H1 (cell line): ENCODE results near the gene TPRKB. TPM values are rescaled to one million over a fixed set of nuclear protein-coding genes. Genes with fewer than 3 reads are reported as not detected.

Experiments
- CTCF ChIA-PET: fragments of 300-600 bp; sonication (Branson Sonifier 250); formaldehyde crosslinking; loops from one replicate; lab custom pipeline; 2021; ENCODE audit not compliant: partially characterized antibody; lab: Charles Lee
- POLR2A ChIA-PET: fragments of 300-600 bp; sonication (Branson Sonifier 250); formaldehyde crosslinking; loops from one replicate; lab custom pipeline; 2021; ENCODE audit warnings: inconsistent platforms; ENCODE audit not compliant: partially characterized antibody; lab: Charles Lee
- DNase-seq, 2 experiments: peaks; one replicate each; pipeline versions ENCODE4 v3.0.0 to v3.0.0-alpha.2; 2010 to 2022; ENCODE audit warnings: low spot score in 2 of 2, low read depth in 1 of 2, mixed read lengths in 1 of 2
- FAIRE-seq: peaks from 2 replicates; lab custom pipeline; 2011; peaks lifted over from hg19 to GRCh38; lab: Jason Lieb, UNC
- H2AFZ ChIP-seq: 2 replicates; pipeline ENCODE4 v1.8.1; 2012; ENCODE audit warnings: low read length, inconsistent platforms
- H2AK5ac ChIP-seq: 2 replicates; pipeline ENCODE4 v1.6.1; 2013; ENCODE audit warnings: low read depth, low read length
- H2BK120ac ChIP-seq: replicated peaks from 2 replicates; pipeline ENCODE3; 2013; ENCODE audit warnings: low read depth, low read length, inconsistent platforms
- H2BK12ac ChIP-seq: 2 replicates; pipeline ENCODE4 v1.6.1; 2013; ENCODE audit warnings: low read depth, low read length
- H2BK15ac ChIP-seq: 2 replicates; pipeline ENCODE4 v1.6.1; 2013; ENCODE audit warnings: low read length
- H2BK20ac ChIP-seq: 2 replicates; pipeline ENCODE4 v1.6.1; 2013; ENCODE audit warnings: low read length
- H2BK5ac ChIP-seq: 2 replicates; pipeline ENCODE4 v1.6.1; 2013; ENCODE audit warnings: low read depth, low read length
- H3K14ac ChIP-seq: 2 replicates; pipeline ENCODE4 v1.6.1; 2013; ENCODE audit warnings: inconsistent platforms; ENCODE audit not compliant: insufficient read length
- H3K18ac ChIP-seq: 2 replicates; pipeline ENCODE4 v1.6.1; 2013; ENCODE audit warnings: low read length; ENCODE audit errors: extremely low read depth
- H3K23ac ChIP-seq: 2 replicates; pipeline ENCODE4 v1.6.1; 2013; ENCODE audit warnings: inconsistent platforms; ENCODE audit not compliant: insufficient read length
- H3K23me2 ChIP-seq: 2 replicates; pipeline ENCODE4 v1.6.1; 2013; ENCODE audit warnings: low read depth, low read length
- H3K27ac ChIP-seq: 2 replicates; pipeline ENCODE4 v1.6.1; 2011; ENCODE audit warnings: low read depth, low read length, inconsistent platforms
- H3K27me3 ChIP-seq, 4 experiments: replicated peaks in 1 of 4; 1 replicate in 1 of 4; 2 replicates in 3 of 4; pipeline versions ENCODE4 v1.6.1 to v1.8.1; 2011 to 2013; ENCODE audit warnings: low read length in 3 of 4, mild to moderate bottlenecking in 3 of 4, inconsistent platforms in 2 of 4, mixed read lengths in 2 of 4, moderate library complexity in 1 of 4; ENCODE audit not compliant: control insufficient read depth in 3 of 4, insufficient read depth in 3 of 4; ENCODE audit errors: extremely low read depth in 1 of 4
- H3K36me3 ChIP-seq, 4 experiments: 2 replicates each; pipeline versions ENCODE4 v1.6.1 to v1.8.1; 2011 to 2013; ENCODE audit warnings: mild to moderate bottlenecking in 4 of 4, low read length in 3 of 4, moderate library complexity in 2 of 4, control low read depth in 1 of 4, inconsistent platforms in 1 of 4; ENCODE audit not compliant: insufficient read depth in 4 of 4, control insufficient read depth in 2 of 4
- H3K4ac ChIP-seq: replicated peaks from 2 replicates; pipeline ENCODE3; 2013; ENCODE audit warnings: low read length, low read depth, mixed read lengths, inconsistent platforms; ENCODE audit not compliant: insufficient read length
- H3K4me1 ChIP-seq, 4 experiments: replicated peaks in 1 of 4; 1 replicate in 1 of 4; 2 replicates in 3 of 4; pipeline versions ENCODE4 v1.6.1 to v1.8.1; 2011 to 2013; ENCODE audit warnings: low read length in 3 of 4, inconsistent platforms in 2 of 4, mixed read lengths in 1 of 4; ENCODE audit not compliant: insufficient read depth in 4 of 4, control insufficient read depth in 3 of 4
- H3K4me2 ChIP-seq, 2 experiments: 2 replicates each; pipeline versions ENCODE4 v1.6.1 to v1.8.1; 2011 to 2013; ENCODE audit warnings: low read depth in 2 of 2, low read length in 2 of 2, control low read depth in 1 of 2, inconsistent platforms in 1 of 2, mild to moderate bottlenecking in 1 of 2; ENCODE audit not compliant: insufficient read depth in 1 of 2
- H3K4me3 ChIP-seq, 4 experiments: fragments of 200-600, 300-600 bp in 1 of 4; sonication (generic), shearing (Covaris generic), sonication (Bioruptor Twin) in 1 of 4; 2 replicates each; pipeline versions ENCODE4 v1.5.1 to v1.8.1; 2011 to 2016; ENCODE audit warnings: low read length in 4 of 4, low read depth in 3 of 4, control low read depth in 2 of 4, inconsistent platforms in 2 of 4, mild to moderate bottlenecking in 2 of 4, mixed read lengths in 1 of 4, moderate library complexity in 1 of 4; ENCODE audit not compliant: insufficient read depth in 2 of 4; ENCODE audit errors: extremely low read depth in 1 of 4
- H3K56ac ChIP-seq: replicated peaks from 2 replicates; pipeline ENCODE3; 2013; ENCODE audit warnings: low read depth, mild to moderate bottlenecking, mixed read lengths, low read length, inconsistent platforms; ENCODE audit not compliant: insufficient read length
- H3K79me1 ChIP-seq: 2 replicates; pipeline ENCODE4 v1.6.1; 2013; ENCODE audit warnings: low read depth, low read length, control low read depth
- H3K79me2 ChIP-seq, 2 experiments: 2 replicates each; pipeline versions ENCODE4 v1.6.1 to v1.8.1; 2012 to 2013; ENCODE audit warnings: low read length in 2 of 2, mild to moderate bottlenecking in 2 of 2, inconsistent platforms in 1 of 2; ENCODE audit not compliant: insufficient read depth in 2 of 2, control insufficient read depth in 1 of 2
- H3K9ac ChIP-seq, 4 experiments: replicated peaks in 1 of 4; 1 replicate in 1 of 4; 2 replicates in 3 of 4; pipeline versions ENCODE4 v1.6.1 to v1.8.1; 2011 to 2013; ENCODE audit warnings: low read depth in 3 of 4, low read length in 3 of 4, control low read depth in 2 of 4, mild to moderate bottlenecking in 2 of 4, moderate library complexity in 2 of 4, inconsistent platforms in 1 of 4; ENCODE audit errors: extremely low read depth in 1 of 4
- H3K9me3 ChIP-seq, 2 experiments: 2 replicates each; pipeline versions ENCODE4 v1.6.1 to v1.8.1; 2012 to 2013; ENCODE audit warnings: mild to moderate bottlenecking in 2 of 2, moderate library complexity in 2 of 2, control low read depth in 1 of 2, inconsistent platforms in 1 of 2, low read depth in 1 of 2, low read length in 1 of 2, mixed read lengths in 1 of 2; ENCODE audit not compliant: insufficient read depth in 2 of 2
- H4K20me1 ChIP-seq, 2 experiments: replicated peaks in 1 of 2; 2 replicates each; pipeline versions ENCODE3 to v1.8.1; 2011 to 2013; ENCODE audit warnings: inconsistent platforms in 2 of 2, low read length in 2 of 2, mild to moderate bottlenecking in 1 of 2; ENCODE audit not compliant: insufficient read depth in 2 of 2, control insufficient read depth in 1 of 2
- H4K5ac ChIP-seq: 2 replicates; pipeline ENCODE4 v1.6.1; 2013; ENCODE audit warnings: low read length, low read depth, mixed read lengths, inconsistent platforms; ENCODE audit not compliant: insufficient read length
- H4K8ac ChIP-seq: 2 replicates; pipeline ENCODE4 v1.8.0; 2013; ENCODE audit warnings: mild to moderate bottlenecking, moderate library complexity, low read length, inconsistent platforms; ENCODE audit not compliant: insufficient read depth; ENCODE audit errors: extremely low read depth
- H4K91ac ChIP-seq: replicated peaks from 2 replicates; pipeline ENCODE3; 2013; ENCODE audit warnings: low read length, mixed read lengths, inconsistent platforms; ENCODE audit not compliant: insufficient read length
- BCL11A ChIP-seq, 2 experiments: IDR thresholded peaks; one replicate each; pipeline ENCODE4 v1.6.1; 2011; ENCODE audit warnings: low read depth in 2 of 2, low read length in 2 of 2, mild to moderate bottlenecking in 2 of 2
- CBX5 ChIP-seq: fragments of 300-800, 300-1000 bp; sonication (generic); IDR thresholded peaks from 2 replicates; pipeline ENCODE4 v1.7.1; 2016; ENCODE audit warnings: antibody characterized with exemption, low read length, low read depth
- HDAC2 ChIP-seq, 2 experiments: fragments of 300-600 bp in 1 of 2; sonication (generic) in 1 of 2; IDR thresholded peaks; 2 replicates each; pipeline ENCODE4 v1.6.1; 2011 to 2012; ENCODE audit warnings: low read depth in 2 of 2, low read length in 2 of 2, mild to moderate bottlenecking in 2 of 2, moderate library complexity in 2 of 2, borderline replicate concordance in 1 of 2, inconsistent platforms in 1 of 2
- MAFK ChIP-seq: IDR thresholded peaks from 2 replicates; pipeline ENCODE4 v1.6.1; 2012; ENCODE audit warnings: low read depth, mild to moderate bottlenecking, improper control_type of control experiment, low read length
- RXRA ChIP-seq: IDR thresholded peaks from 2 replicates; pipeline ENCODE4 v1.6.1; 2011; ENCODE audit warnings: low read depth, mild to moderate bottlenecking, low read length, moderate library complexity; ENCODE audit not compliant: insufficient read depth
- WGBS, 2 experiments: shearing (Covaris generic) in 1 of 2; methylation state at CpG; one replicate each; pipeline versions ENCODE4 v1.1.6 to v1.1.7; 2013 to 2015; ENCODE audit warnings: low lambda C conversion rate in 2 of 2, mixed read lengths in 2 of 2, inconsistent platforms in 1 of 2, low coverage in 1 of 2, missing lambda C conversion rate in 1 of 2; ENCODE audit not compliant: insufficient replicate concordance in 2 of 2, insufficient coverage in 1 of 2, insufficient read length in 1 of 2; ENCODE audit errors: extremely low coverage in 1 of 2, missing lambda C conversion rate in 1 of 2; 5-methylcytosine and 5-hydroxymethylcytosine counted together
- polyA plus RNA-seq, 7 experiments: library from polyadenylated mRNA; depleted of rRNA in 3 of 7; stranded (reverse) in 5 of 7; unstranded in 2 of 7; fragments of >200 nt in 5 of 7; fragments of 200-250 nt in 2 of 7; gene quantifications; 1 replicate in 5 of 7; 2 replicates in 1 of 7; 4 replicates in 1 of 7; pipeline versions ENCODE4 v1.2.1 to v1.2.3, GENCODE V29; 2011 to 2013; ENCODE audit warnings: missing spikeins in 2 of 7, mixed read lengths in 2 of 7
- total RNA-seq: library from RNA; stranded (reverse); fragmentation: NEBNext Ultra II Directional; extraction: Animal tissue kit (Norgen Biotek cat#: 25700); gene quantifications from 2 replicates; pipeline ENCODE4 v1.2.1, GENCODE V29; 2021
- TF ChIP-seq, protein P1 (sequence below): IDR thresholded peaks from 2 replicates; pipeline ENCODE4 v1.6.1; 2011; ENCODE audit warnings: low read length, improper control_type of control experiment

The TPRKB gene
- total and polyA plus RNA-seq, 2 of the 8 experiments (the other 6 are each of a cell fraction or from before 2014, with no cell fraction given): 40.3 to 41.6 TPM

DNA sequence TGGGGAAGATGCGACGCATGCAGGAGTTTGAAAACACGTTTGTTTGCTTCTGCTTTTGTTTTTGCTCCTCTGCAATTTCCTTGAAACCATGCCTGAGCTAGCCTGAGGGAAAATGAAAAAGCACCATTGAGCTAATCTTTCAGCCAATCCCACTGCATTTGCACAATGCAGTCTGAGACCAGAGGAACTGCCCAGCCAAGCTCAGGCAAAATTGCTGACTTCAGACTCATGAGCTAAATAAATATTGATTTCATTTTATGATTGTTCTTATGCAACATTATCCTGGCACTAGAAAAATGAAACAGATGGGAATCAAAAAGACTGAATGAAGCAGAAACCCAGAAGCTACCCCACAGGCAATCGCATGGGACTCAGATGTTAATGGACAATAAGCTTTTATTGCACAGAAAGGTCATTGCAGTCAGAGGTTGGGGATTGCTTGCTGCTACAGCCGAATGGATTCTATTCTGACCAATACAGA lies 37.0 kb downstream of the TPRKB start:
- no peak overlapping the region for H4K8ac ChIP-seq
- H3K79me1 ChIP-seq: no peaks in the 10 kb centered on the region
- H3K4me1 ChIP-seq: no peaks in the 10 kb centered on the region
- H3K56ac ChIP-seq: no peak overlapping the region
- no peak overlapping the region for H4K5ac ChIP-seq
- H3K14ac ChIP-seq: no peak overlapping the region
- no peak overlapping the region for H2AFZ ChIP-seq
- no peak overlapping the region for H3K18ac ChIP-seq
- no peaks in the 10 kb centered on the region for H3K23me2 ChIP-seq
- POLR2A ChIA-PET: no interaction called here
- H3K4me2 ChIP-seq: no peak overlapping the region
- H3K27me3 ChIP-seq: no peaks in the 10 kb centered on the region; a peak in 1 of 7 replicates
- H2BK12ac ChIP-seq: no peak overlapping the region
- no peaks in the 10 kb centered on the region for H3K36me3 ChIP-seq
- no peak overlapping the region for H2AK5ac ChIP-seq
- no peak overlapping the region for H3K9ac ChIP-seq
- H3K4ac ChIP-seq: no peak overlapping the region
- no peak for DNase-seq
- no peak overlapping the region for H3K23ac ChIP-seq
- H2BK15ac ChIP-seq: no peak overlapping the region
- H3K9me3 ChIP-seq: peaks cover 23 to 33% of the 10 kb centered on the region in 2 experiments; a peak in 3 of 4 replicates
- H4K91ac ChIP-seq: no peak overlapping the region
- H4K20me1 ChIP-seq: no peaks in the 10 kb centered on the region
- no peak overlapping the region for H2BK120ac ChIP-seq
- no peak overlapping the region for H2BK5ac ChIP-seq
- H3K4me3 ChIP-seq: no peak overlapping the region
- no peak for FAIRE-seq
- no peak overlapping the region for H3K27ac ChIP-seq
- H3K79me2 ChIP-seq: no peaks in the 10 kb centered on the region
- CTCF ChIA-PET: interaction anchor here (0.9 to 1.0 kb wide), 4 partner anchors 10 to 20 kb away, joined by 3 to 5 read pairs (median 3); no protein-coding TSS in a partner anchor
- no peak overlapping the region for H2BK20ac ChIP-seq
- 80% methylated on average over 5 of the region's 5 CpGs; no CpG with 5 or more reads in 1 of the 2 experiments for WGBS, 2 experiments
- TF ChIP-seq RXRA (no peak), BCL11A (IDR thresholded peaks at IDR 0.05; ENCODE audit: low read depth in 2 of 2, low read length in 2 of 2) (no peak), CBX5 (no peak), MAFK (no peak), HDAC2 (IDR thresholded peaks at IDR 0.05; ENCODE audit: borderline replicate concordance in 1 of 2, low read depth in 2 of 2, low read length in 2 of 2) (no peak)
- TF ChIP-seq, protein P1, sequence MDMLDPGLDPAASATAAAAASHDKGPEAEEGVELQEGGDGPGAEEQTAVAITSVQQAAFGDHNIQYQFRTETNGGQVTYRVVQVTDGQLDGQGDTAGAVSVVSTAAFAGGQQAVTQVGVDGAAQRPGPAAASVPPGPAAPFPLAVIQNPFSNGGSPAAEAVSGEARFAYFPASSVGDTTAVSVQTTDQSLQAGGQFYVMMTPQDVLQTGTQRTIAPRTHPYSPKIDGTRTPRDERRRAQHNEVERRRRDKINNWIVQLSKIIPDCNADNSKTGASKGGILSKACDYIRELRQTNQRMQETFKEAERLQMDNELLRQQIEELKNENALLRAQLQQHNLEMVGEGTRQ: no peak
